Body of pancreas (tissue), 4 donors: ENCODE measurements around the gene THSD4. TPM values are rescaled to one million over a fixed set of nuclear protein-coding genes. Genes with fewer than 3 reads are reported as not detected.

Source experiments
- ATAC-seq: fragments of 150-250 bp; one replicate; pipeline ENCODE4 v1.9.1; 2016
- DNase-seq, 4 donors: peaks; one replicate each; pipeline ENCODE4 v3.0.0-alpha.2; 2019
- H3K27ac ChIP-seq, 4 donors: fragments of 200-600 bp; sonication (generic); 1 replicate in 3 of 4; 2 replicates in 1 of 4; pipeline versions ENCODE4 v1.5.1 to v1.6.1; 2016 to 2019; ENCODE audit warnings: mild to moderate bottlenecking in 1 of 4, mixed read lengths in 1 of 4, moderate library complexity in 1 of 4
- H3K27me3 ChIP-seq, 2 donors: fragments of 200-600 bp; sonication (generic); one replicate each; pipeline ENCODE4 v1.6.0; 2016; ENCODE audit warnings: mild to moderate bottlenecking in 1 of 2
- H3K36me3 ChIP-seq, 2 donors: fragments of 200-600 bp; sonication (generic); replicated peaks in 1 of 2; 2 replicates each; pipeline ENCODE4 v1.5.1; 2016; ENCODE audit warnings: low read depth in 2 of 2; ENCODE audit not compliant: insufficient read depth in 1 of 2
- H3K4me1 ChIP-seq: fragments of 200-600 bp; sonication (generic); one replicate; pipeline ENCODE4 v1.6.0; 2016
- H3K4me3 ChIP-seq, 2 donors: fragments of 200-600 bp; sonication (generic); 1 replicate in 1 of 2; 2 replicates in 1 of 2; pipeline ENCODE4 v1.5.1; 2016 to 2019
- H3K9me3 ChIP-seq, 3 donors: fragments of 200-600 bp; sonication (generic); 1 replicate in 2 of 3; 2 replicates in 1 of 3; pipeline ENCODE4 v1.5.1; 2016
- CTCF ChIP-seq, 7 experiments: fragments of 450-650 bp in 4 of 7; fragments of 200-600 bp in 3 of 7; sonication (generic) in 3 of 7; IDR thresholded peaks; one replicate each; pipeline ENCODE4 v1.5.1; 2016 to 2019; ENCODE audit warnings: antibody characterized with exemption in 7 of 7
- POLR2A ChIP-seq, 3 donors: fragments of 450-650 bp; IDR thresholded peaks; one replicate each; pipeline ENCODE4 v1.6.1; 2016; ENCODE audit warnings: antibody characterized with exemption in 3 of 3, mild to moderate bottlenecking in 2 of 3
- WGBS, 2 donors: methylation state at CpG; one replicate each; pipeline ENCODE4 v1.1.5; 2017; 5-methylcytosine and 5-hydroxymethylcytosine counted together
- intact Hi-C: fragments of 100-400 bp; cut with DNase I; formaldehyde crosslinking; loops from one replicate; pipeline ENCODE4 v1.15.1; 2023
- total RNA-seq, 2 donors: library from RNA; depleted of rRNA; stranded (reverse); fragments of >200 nt; gene quantifications; one replicate each; pipeline ENCODE4 v1.1.0, GENCODE V29; 2016

The THSD4 gene
- total RNA-seq, 2 donors from 2014 or later: 12.9 to 16.1 TPM

DNA sequence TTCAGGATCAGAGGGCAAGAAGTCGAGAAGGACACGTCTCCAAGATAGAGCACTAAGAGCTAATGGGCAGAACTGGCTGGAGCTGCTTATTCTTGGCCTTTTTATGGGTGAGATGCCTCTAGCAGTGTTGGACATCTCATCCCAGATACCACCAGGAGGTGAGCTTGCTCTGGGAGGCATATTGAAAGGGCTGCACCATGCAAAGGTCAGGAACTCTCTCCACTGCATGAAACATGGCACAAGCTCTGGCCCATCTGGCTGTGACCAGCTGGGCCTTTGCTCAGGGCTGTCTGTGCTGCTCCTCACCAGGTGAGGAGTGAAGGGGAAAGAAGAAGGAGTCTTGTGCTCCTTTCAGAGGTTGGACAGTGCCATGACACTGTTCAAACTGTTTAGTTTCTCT lies 188.7 kb downstream of the THSD4 start:
- H3K4me3 ChIP-seq: no peak overlapping the region
- H3K9me3 ChIP-seq: no peaks in the 10 kb centered on the region
- no peaks in the 10 kb centered on the region for H3K4me1 ChIP-seq
- 78 to 88% methylated on average over 2 of the region's 2 CpGs for WGBS, 2 donors
- no peaks in the 10 kb centered on the region for H3K36me3 ChIP-seq
- TF ChIP-seq POLR2A (IDR thresholded peaks at IDR 0.05) (no peak), CTCF (IDR thresholded peaks at IDR 0.05) (no peak)
- no peak for DNase-seq
- H3K27ac ChIP-seq: no peak overlapping the region
- intact Hi-C loops: no loop called here
- no peaks in the 10 kb centered on the region for H3K27me3 ChIP-seq
- ATAC-seq: no peak

GRCh38 chr15:71304681-71305080 lies 189.4 kb downstream of the THSD4 start:
- no peak overlapping the region for H3K4me3 ChIP-seq
- H3K9me3 ChIP-seq: no peaks in the 10 kb centered on the region
- no peaks in the 10 kb centered on the region for H3K4me1 ChIP-seq
- H3K27me3 ChIP-seq: no peaks in the 10 kb centered on the region
- intact Hi-C loops: no loop called here
- no peaks in the 10 kb centered on the region for H3K36me3 ChIP-seq
- ATAC-seq: no peak
- WGBS, 2 donors: 63 to 73% methylated on average over 4 of the region's 4 CpGs
- TF ChIP-seq CTCF (IDR thresholded peaks at IDR 0.05) (no peak), POLR2A (IDR thresholded peaks at IDR 0.05) (no peak)
- H3K27ac ChIP-seq: no peak overlapping the region
- no peak for DNase-seq

DNA sequence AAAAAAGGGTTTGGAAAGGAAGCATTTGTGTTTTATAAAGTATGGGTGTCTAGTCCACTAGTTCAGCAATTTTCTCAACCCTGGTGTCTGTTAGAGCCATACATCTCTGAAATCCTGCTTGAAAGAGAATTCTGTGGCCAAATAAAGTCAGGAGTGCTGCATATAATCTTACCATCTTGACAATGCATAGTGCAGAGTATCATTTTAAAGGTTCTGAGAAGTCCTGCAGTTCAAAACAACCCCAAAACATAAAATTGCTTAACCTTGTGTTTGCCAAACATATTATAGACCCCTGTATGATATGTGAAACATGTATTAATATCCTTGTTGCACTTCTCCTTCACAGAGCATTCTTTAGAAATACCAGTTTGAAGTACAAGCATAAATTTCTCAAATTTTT lies 191.3 kb downstream of the THSD4 start:
- DNase-seq: no peak
- no peak for TF ChIP-seq POLR2A (IDR thresholded peaks at IDR 0.05)
- TF ChIP-seq CTCF (IDR thresholded peaks at IDR 0.05): no peak
- ATAC-seq: no peak
- Histone ChIP-seq H3K27ac (no peak overlapping the region), H3K27me3 (no peaks in the 10 kb centered on the region), H3K9me3 (no peaks in the 10 kb centered on the region), H3K4me1 (no peaks in the 10 kb centered on the region), H3K36me3 (no peaks in the 10 kb centered on the region), H3K4me3 (no peak overlapping the region)
- intact Hi-C loops: no loop called here

DNA sequence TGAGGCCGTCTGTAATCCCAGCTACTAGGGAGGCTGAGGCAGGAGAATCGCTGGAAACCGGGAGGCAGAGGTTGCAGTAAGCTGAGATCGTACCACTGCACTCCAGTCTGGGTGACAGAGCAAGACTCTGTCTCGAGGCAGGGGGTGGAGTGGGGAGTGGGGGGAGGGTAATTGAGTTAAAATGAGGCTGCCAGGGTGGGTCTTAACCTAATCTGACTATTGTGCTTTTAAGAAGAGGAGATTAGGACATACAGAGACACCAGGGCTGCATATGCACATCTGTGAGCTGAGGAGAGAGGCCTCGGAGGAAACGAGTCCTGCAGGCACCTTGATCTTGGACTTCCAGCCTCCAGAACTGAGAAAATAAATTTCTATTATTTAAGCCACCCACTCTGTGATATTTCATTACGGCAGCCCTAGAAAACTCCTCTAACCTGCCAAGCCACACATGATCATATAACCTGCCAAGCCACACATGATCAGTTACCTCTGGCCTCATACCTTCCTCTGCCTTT lies 197.0 kb downstream of the THSD4 start:
- TF ChIP-seq CTCF (IDR thresholded peaks at IDR 0.05): no peak
- TF ChIP-seq POLR2A (IDR thresholded peaks at IDR 0.05): no peak
- Histone ChIP-seq H3K4me3 (no peak overlapping the region), H3K27ac (no peak overlapping the region), H3K4me1 (no peaks in the 10 kb centered on the region), H3K36me3 (no peaks in the 10 kb centered on the region), H3K27me3 (no peaks in the 10 kb centered on the region), H3K9me3 (no peaks in the 10 kb centered on the region)
- no peak for ATAC-seq
- no peak for DNase-seq
- intact Hi-C loops: no loop called here
- WGBS, 2 donors: 76 to 78% methylated on average over 8 of the region's 8 CpGs

GRCh38 chr15:71312731-71313460 lies 197.6 kb downstream of the THSD4 start:
- TF ChIP-seq CTCF (IDR thresholded peaks at IDR 0.05) (no peak), POLR2A (IDR thresholded peaks at IDR 0.05) (no peak)
- intact Hi-C loops: no loop called here
- no peak overlapping the region for H3K27ac ChIP-seq
- no peak overlapping the region for H3K4me3 ChIP-seq
- no peak for ATAC-seq
- no peaks in the 10 kb centered on the region for H3K4me1 ChIP-seq
- H3K27me3 ChIP-seq: no peaks in the 10 kb centered on the region
- no peaks in the 10 kb centered on the region for H3K9me3 ChIP-seq
- DNase-seq: no peak
- H3K36me3 ChIP-seq: no peaks in the 10 kb centered on the region
- WGBS, 2 donors: 68 to 69% methylated on average over 6 of the region's 6 CpGs
